Measurements from ENCODE around the gene CADPS2. TPM values are rescaled to one million over a fixed set of nuclear protein-coding genes. Genes with fewer than 3 reads are reported as not detected.

CADPS2 gene
- total and polyA plus RNA-seq, 2 donors (not counting 1 experiment from before 2014, with no cell fraction given), result 11.5 to 32.2 TPM

GRCh38 chr7:122315507-122316466, 570.5 kb downstream of the CADPS2 start:
- Histone ChIP-seq H4K20me1 (ENCODE audit: control insufficient read depth, extremely low read depth, insufficient read depth, low read length) (no peaks in the 10 kb centered on the region), H2AFZ (ENCODE audit: low read length) (no peak overlapping the region), H3K9ac (ENCODE audit: insufficient read depth, low read length) (no peak overlapping the region), H3K4me1 (ENCODE audit: control insufficient read depth, extremely low read depth, insufficient read depth, low read length) (no peaks in the 10 kb centered on the region), H3K36me3 (ENCODE audit: control insufficient read depth, insufficient read depth, low read length) (no peaks in the 10 kb centered on the region), H3K27ac (ENCODE audit: insufficient read depth, low read length) (no peak overlapping the region), H3K79me2 (ENCODE audit: control insufficient read depth, insufficient read depth, low read length) (no peaks in the 10 kb centered on the region), H3K9me3 (ENCODE audit: control insufficient read depth, insufficient read depth, low read depth, low read length) (no peaks in the 10 kb centered on the region), H3K4me3 (replicated peaks in 1 of 4; ENCODE audit: control extremely low read depth in 1 of 4, insufficient read depth in 1 of 4, low read depth in 3 of 4, low read length in 4 of 4) (no peak overlapping the region), H3K27me3 (ENCODE audit: control insufficient read depth, insufficient read depth, low read length) (peaks cover 51% of the 10 kb centered on the region), H3K4me2 (ENCODE audit: extremely low read depth, insufficient read depth, low read length) (no peak overlapping the region)
- no peak for TF ChIP-seq CTCF (conservative IDR thresholded peaks at IDR 0.05 in 1 of 2, IDR thresholded peaks at IDR 0.05 in 1 of 2; ENCODE audit: low read depth in 1 of 2, low read length in 2 of 2)
- TF ChIP-seq EZH2 (IDR thresholded peaks at IDR 0.05; ENCODE audit: low read length, missing control alignments), result no peak
- no peak for DNase-seq (ENCODE audit: low read depth in 2 of 2)

GRCh38 chr7:122314284-122314683, 572.0 kb downstream of the CADPS2 start:
- H3K27me3 ChIP-seq (ENCODE audit: control insufficient read depth, insufficient read depth, low read length), result peaks cover 64% of the 10 kb centered on the region
- H3K27ac ChIP-seq (ENCODE audit: insufficient read depth, low read length), result no peak overlapping the region
- no peaks in the 10 kb centered on the region for H3K9me3 ChIP-seq (ENCODE audit: control insufficient read depth, insufficient read depth, low read depth, low read length)
- no peaks in the 10 kb centered on the region for H3K79me2 ChIP-seq (ENCODE audit: control insufficient read depth, insufficient read depth, low read length)
- H3K9ac ChIP-seq (ENCODE audit: insufficient read depth, low read length), result no peak overlapping the region
- no peaks in the 10 kb centered on the region for H4K20me1 ChIP-seq (ENCODE audit: control insufficient read depth, extremely low read depth, insufficient read depth, low read length)
- no peak overlapping the region for H2AFZ ChIP-seq (ENCODE audit: low read length)
- TF ChIP-seq CTCF (conservative IDR thresholded peaks at IDR 0.05 in 1 of 2, IDR thresholded peaks at IDR 0.05 in 1 of 2; ENCODE audit: low read depth in 1 of 2, low read length in 2 of 2) (no peak), EZH2 (IDR thresholded peaks at IDR 0.05; ENCODE audit: low read length, missing control alignments) (no peak)
- H3K36me3 ChIP-seq (ENCODE audit: control insufficient read depth, insufficient read depth, low read length), result no peaks in the 10 kb centered on the region
- H3K4me1 ChIP-seq (ENCODE audit: control insufficient read depth, extremely low read depth, insufficient read depth, low read length), result no peaks in the 10 kb centered on the region
- H3K4me3 ChIP-seq (replicated peaks in 1 of 4; ENCODE audit: control extremely low read depth in 1 of 4, insufficient read depth in 1 of 4, low read depth in 3 of 4, low read length in 4 of 4), result no peak overlapping the region
- DNase-seq (ENCODE audit: low read depth in 2 of 2), result no peak
- no peak overlapping the region for H3K4me2 ChIP-seq (ENCODE audit: extremely low read depth, insufficient read depth, low read length)

GRCh38 chr7:122312789-122313188, 573.5 kb downstream of the CADPS2 start:
- no peak overlapping the region for H3K4me3 ChIP-seq (replicated peaks in 1 of 4; ENCODE audit: control extremely low read depth in 1 of 4, insufficient read depth in 1 of 4, low read depth in 3 of 4, low read length in 4 of 4)
- no peaks in the 10 kb centered on the region for H3K9me3 ChIP-seq (ENCODE audit: control insufficient read depth, insufficient read depth, low read depth, low read length)
- no peak overlapping the region for H3K27ac ChIP-seq (ENCODE audit: insufficient read depth, low read length)
- H3K27me3 ChIP-seq (ENCODE audit: control insufficient read depth, insufficient read depth, low read length), result peaks cover 75% of the 10 kb centered on the region
- no peak for DNase-seq (ENCODE audit: low read depth in 2 of 2)
- no peak overlapping the region for H3K9ac ChIP-seq (ENCODE audit: insufficient read depth, low read length)
- no peaks in the 10 kb centered on the region for H4K20me1 ChIP-seq (ENCODE audit: control insufficient read depth, extremely low read depth, insufficient read depth, low read length)
- no peaks in the 10 kb centered on the region for H3K36me3 ChIP-seq (ENCODE audit: control insufficient read depth, insufficient read depth, low read length)
- H3K4me1 ChIP-seq (ENCODE audit: control insufficient read depth, extremely low read depth, insufficient read depth, low read length), result no peaks in the 10 kb centered on the region
- TF ChIP-seq CTCF (conservative IDR thresholded peaks at IDR 0.05 in 1 of 2, IDR thresholded peaks at IDR 0.05 in 1 of 2; ENCODE audit: low read depth in 1 of 2, low read length in 2 of 2), result no peak
- no peak for TF ChIP-seq EZH2 (IDR thresholded peaks at IDR 0.05; ENCODE audit: low read length, missing control alignments)
- no peaks in the 10 kb centered on the region for H3K79me2 ChIP-seq (ENCODE audit: control insufficient read depth, insufficient read depth, low read length)
- no peak overlapping the region for H3K4me2 ChIP-seq (ENCODE audit: extremely low read depth, insufficient read depth, low read length)
- no peak overlapping the region for H2AFZ ChIP-seq (ENCODE audit: low read length)
